Measurements from ENCODE around the gene RABAC1. TPM values are rescaled to one million over a fixed set of nuclear protein-coding genes. Genes with fewer than 3 reads are reported as not detected.
"Not testable (repeated sequence)": the region's sequence is repeated elsewhere in the genome, so short reads cannot be mapped to it uniquely, and the experiment has no call there.

The RABAC1 gene
- polyA plus RNA-seq, 1 donor: 45.4 TPM

GRCh38 chr19:41918653-41919244 lies 40.4 kb downstream of the RABAC1 start:
- DNase-seq: no peak

GRCh38 chr19:41918095-41918494 lies 41.0 kb downstream of the RABAC1 start:
- no peak for DNase-seq

GRCh38 chr19:41917676-41918075 lies 41.4 kb downstream of the RABAC1 start:
- no peak for DNase-seq

GRCh38 chr19:41915776-41916414 lies 43.2 kb downstream of the RABAC1 start:
- DNase-seq: no peak

- no peak for DNase-seq
Observed at GRCh38 chr19:41915021-41915775, 43.9 kb downstream of the RABAC1 start.

- not testable (repeated sequence) for DNase-seq
Observed at GRCh38 chr19:41914424-41914834, 44.7 kb downstream of the RABAC1 start.

GRCh38 chr19:41913538-41914423 lies 45.3 kb downstream of the RABAC1 start:
- DNase-seq: no peak

GRCh38 chr19:41912899-41913537 lies 46.1 kb downstream of the RABAC1 start:
- no peak for DNase-seq

- DNase-seq: no peak
Observed at GRCh38 chr19:41911889-41912731, 47.0 kb downstream of the RABAC1 start.

GRCh38 chr19:41910992-41911888 lies 47.9 kb downstream of the RABAC1 start:
- no peak for DNase-seq

- no peak for DNase-seq
Observed at GRCh38 chr19:41910240-41910991, 48.7 kb downstream of the RABAC1 start.

- no peak for DNase-seq
Observed at GRCh38 chr19:41909706-41910105, 49.4 kb downstream of the RABAC1 start.

- DNase-seq: no peak
Observed at GRCh38 chr19:41908724-41909464, 50.2 kb downstream of the RABAC1 start.

- no peak for DNase-seq
Observed at GRCh38 chr19:41907994-41908615, 51.0 kb downstream of the RABAC1 start.

GRCh38 chr19:41906916-41907680 lies 52.0 kb downstream of the RABAC1 start:
- DNase-seq: no peak
